Measurements from ENCODE around the gene PLXNB3.

Gene PLXNB3

GRCh38 chrX:153762626-153763173, 1.3 kb upstream of the PLXNB3 start:
- no peak for DNase-seq

- no peak for DNase-seq
Observed at GRCh38 chrX:153763298-153763932, 634 bp upstream of the PLXNB3 start.

- DNase-seq, result no peak
Observed at GRCh38 chrX:153764786-153765137, 713 bp downstream of the PLXNB3 start.

GRCh38 chrX:153765138-153766079, 1.4 kb downstream of the PLXNB3 start:
- no peak for DNase-seq

GRCh38 chrX:153766098-153766817, 2.2 kb downstream of the PLXNB3 start:
- DNase-seq, result peak; percentile 21

GRCh38 chrX:153766871-153767673, 3.0 kb downstream of the PLXNB3 start:
- DNase-seq, result no peak

- DNase-seq, result no peak
Observed at GRCh38 chrX:153767674-153768055, 3.6 kb downstream of the PLXNB3 start.

GRCh38 chrX:153768311-153769157, 4.5 kb downstream of the PLXNB3 start:
- DNase-seq, result no peak

GRCh38 chrX:153769158-153769864, 5.3 kb downstream of the PLXNB3 start:
- DNase-seq, result no peak

GRCh38 chrX:153769865-153770600, 6.0 kb downstream of the PLXNB3 start:
- DNase-seq, result no peak

GRCh38 chrX:153770601-153771414, 6.8 kb downstream of the PLXNB3 start:
- no peak for DNase-seq

GRCh38 chrX:153771415-153772315, 7.6 kb downstream of the PLXNB3 start:
- DNase-seq, result no peak

GRCh38 chrX:153772316-153773217, 8.5 kb downstream of the PLXNB3 start:
- DNase-seq, result no peak

GRCh38 chrX:153773218-153773611, 9.2 kb downstream of the PLXNB3 start:
- no peak for DNase-seq

GRCh38 chrX:153773741-153774575, 9.9 kb downstream of the PLXNB3 start:
- no peak for DNase-seq

All from stimulated activated naive CD4-positive, alpha-beta T cell treated with Interleukin-2 at 50 U/mL for 16 hours (primary cell).